Heart left ventricle (tissue), 13 donors: Measurements from ENCODE around the gene CHMP4B.

Experiments used
- POLR2A ChIP-seq, 2 donors: fragments of 450-650 bp; IDR thresholded peaks; one replicate each; pipeline ENCODE4 v1.6.1; 2017; ENCODE audit warnings: antibody characterized with exemption in 2 of 2, mild to moderate bottlenecking in 2 of 2, moderate library complexity in 2 of 2
- TF ChIP-seq, protein P1 (sequence below), 12 donors: fragments of 200-600 bp; sonication (generic) in 4 of 12; IDR thresholded peaks; one replicate each; pipeline versions ENCODE4 v1.5.0 to v1.8.0; 2018 to 2022; ENCODE audit warnings: antibody characterized with exemption in 12 of 12, mild to moderate bottlenecking in 5 of 12
- donor health status: ischemic (EF 13 %, LVEDD 7.1; RV severe dilation, severe dysfunction).
- donor health status: DM: no; HTN: yes; CAD: no.
- donor health status: DM: no; HTN: no; CAD: no.
- donor health status: ischemic (EF 25% LVEDD 6.9; RV normal size, moderate dysfunction).
- donor health status: ischemic (EF 25% LVEDD 5.7; RV mildly dilated, moderate dysfunction).
- donor health status: ischemic (EF 35%, LVEDD 5.7; RV mildly dilated, moderate dysfunction).
- donor health status: nonischemic (EF 11% LVEDD 7.7; RV severe dilation, severe dysfunction).
- donor health status: DM: yes; HTN: yes; CAD: no.
- donor health status: PGD.
- donor health status: ischemic (EF 29% LVEDD 5.4; RV normal size, mild dysfunction).
- donor health status: nonischemic (EF 23%, LVEDD 6.1; RV moderate dilation, normal function).

DNA sequence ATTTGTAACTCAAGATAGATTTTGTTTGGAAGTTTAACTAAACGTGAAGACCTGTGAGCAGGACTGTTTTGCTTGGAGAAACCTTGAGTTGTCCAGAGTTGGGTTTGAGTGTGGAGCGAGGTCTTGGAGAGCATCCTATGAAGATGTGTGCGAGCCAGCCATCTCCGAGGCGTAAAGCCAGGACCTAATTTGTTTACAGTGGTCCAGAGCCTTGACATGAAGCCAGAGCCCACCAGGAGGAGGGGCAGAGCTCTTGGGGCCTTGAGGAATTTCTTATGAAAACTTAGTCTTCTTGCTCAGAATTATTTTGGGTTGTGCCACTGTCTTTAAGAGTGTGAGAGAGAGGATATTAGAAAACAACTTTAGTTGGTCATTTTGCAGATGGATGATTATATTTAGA is 6.3 kb downstream of the CHMP4B start:
- TF ChIP-seq, protein P1, sequence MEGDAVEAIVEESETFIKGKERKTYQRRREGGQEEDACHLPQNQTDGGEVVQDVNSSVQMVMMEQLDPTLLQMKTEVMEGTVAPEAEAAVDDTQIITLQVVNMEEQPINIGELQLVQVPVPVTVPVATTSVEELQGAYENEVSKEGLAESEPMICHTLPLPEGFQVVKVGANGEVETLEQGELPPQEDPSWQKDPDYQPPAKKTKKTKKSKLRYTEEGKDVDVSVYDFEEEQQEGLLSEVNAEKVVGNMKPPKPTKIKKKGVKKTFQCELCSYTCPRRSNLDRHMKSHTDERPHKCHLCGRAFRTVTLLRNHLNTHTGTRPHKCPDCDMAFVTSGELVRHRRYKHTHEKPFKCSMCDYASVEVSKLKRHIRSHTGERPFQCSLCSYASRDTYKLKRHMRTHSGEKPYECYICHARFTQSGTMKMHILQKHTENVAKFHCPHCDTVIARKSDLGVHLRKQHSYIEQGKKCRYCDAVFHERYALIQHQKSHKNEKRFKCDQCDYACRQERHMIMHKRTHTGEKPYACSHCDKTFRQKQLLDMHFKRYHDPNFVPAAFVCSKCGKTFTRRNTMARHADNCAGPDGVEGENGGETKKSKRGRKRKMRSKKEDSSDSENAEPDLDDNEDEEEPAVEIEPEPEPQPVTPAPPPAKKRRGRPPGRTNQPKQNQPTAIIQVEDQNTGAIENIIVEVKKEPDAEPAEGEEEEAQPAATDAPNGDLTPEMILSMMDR (IDR thresholded peaks at IDR 0.05): no peak
- no peak for TF ChIP-seq POLR2A (IDR thresholded peaks at IDR 0.05)
